Measurements from ENCODE around the gene PPIL4.

DNA sequence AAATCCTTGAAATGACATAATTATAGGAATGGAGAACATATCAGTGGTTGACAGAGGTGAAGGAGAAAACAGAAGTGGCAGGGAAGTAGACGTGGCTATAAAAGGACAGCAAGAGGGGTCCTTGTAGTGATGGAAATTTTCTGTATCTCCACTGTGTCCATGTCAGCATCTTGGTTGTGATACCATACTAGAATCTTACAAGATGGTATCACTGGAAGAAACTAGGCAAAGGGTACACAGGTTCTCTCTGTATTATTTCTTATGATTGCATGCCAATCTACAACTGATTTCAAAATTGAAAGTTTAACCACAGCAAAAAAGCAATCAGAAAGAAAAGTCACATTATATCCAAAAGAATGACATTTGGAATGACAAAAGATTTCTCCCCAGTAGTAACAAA, 44.6 kb downstream of the PPIL4 start:
- TF ChIP-seq, protein P1, sequence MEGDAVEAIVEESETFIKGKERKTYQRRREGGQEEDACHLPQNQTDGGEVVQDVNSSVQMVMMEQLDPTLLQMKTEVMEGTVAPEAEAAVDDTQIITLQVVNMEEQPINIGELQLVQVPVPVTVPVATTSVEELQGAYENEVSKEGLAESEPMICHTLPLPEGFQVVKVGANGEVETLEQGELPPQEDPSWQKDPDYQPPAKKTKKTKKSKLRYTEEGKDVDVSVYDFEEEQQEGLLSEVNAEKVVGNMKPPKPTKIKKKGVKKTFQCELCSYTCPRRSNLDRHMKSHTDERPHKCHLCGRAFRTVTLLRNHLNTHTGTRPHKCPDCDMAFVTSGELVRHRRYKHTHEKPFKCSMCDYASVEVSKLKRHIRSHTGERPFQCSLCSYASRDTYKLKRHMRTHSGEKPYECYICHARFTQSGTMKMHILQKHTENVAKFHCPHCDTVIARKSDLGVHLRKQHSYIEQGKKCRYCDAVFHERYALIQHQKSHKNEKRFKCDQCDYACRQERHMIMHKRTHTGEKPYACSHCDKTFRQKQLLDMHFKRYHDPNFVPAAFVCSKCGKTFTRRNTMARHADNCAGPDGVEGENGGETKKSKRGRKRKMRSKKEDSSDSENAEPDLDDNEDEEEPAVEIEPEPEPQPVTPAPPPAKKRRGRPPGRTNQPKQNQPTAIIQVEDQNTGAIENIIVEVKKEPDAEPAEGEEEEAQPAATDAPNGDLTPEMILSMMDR (conservative IDR thresholded peaks at IDR 0.05; ENCODE audit: low read depth, low read length) = no peak
- no peak for TF ChIP-seq EZH2 (IDR thresholded peaks at IDR 0.05; ENCODE audit: borderline replicate concordance, low read depth, low read length, poor library complexity, severe bottlenecking)

Measured in A673 (cell line).